Measurements from ENCODE around the gene RIF1. TPM values are rescaled to one million over a fixed set of nuclear protein-coding genes. Genes with fewer than 3 reads are reported as not detected.

The RIF1 gene
- total RNA-seq, 1 donor from 2014 or later = 96.4 TPM

GRCh38 chr2:151391436-151391835 lies 18.3 kb upstream of the RIF1 start:
- Mint-ChIP-seq H3K4me1 (no peaks in the 10 kb centered on the region), H3K27me3 (ENCODE audit: insufficient read depth, low read depth) (peaks cover 3% of the 10 kb centered on the region), H3K27ac (no peak overlapping the region), H3K4me3 (no peak overlapping the region), H3K36me3 (no peaks in the 10 kb centered on the region), H3K9me3 (peaks cover 6% of the 10 kb centered on the region)
- Histone ChIP-seq H3F3A (ENCODE audit: low read depth) (no peaks in the 10 kb centered on the region), H3K79me2 (ENCODE audit: low read depth) (no peaks in the 10 kb centered on the region), H3K27ac (no peak overlapping the region), H4K20me1 (ENCODE audit: low read depth) (no peaks in the 10 kb centered on the region), H3K4me1 (no peaks in the 10 kb centered on the region), H3K36me3 (no peaks in the 10 kb centered on the region), H3K4me3 (no peak overlapping the region), H3K9ac (no peak overlapping the region), H2AFZ (replicated peaks) (no peak overlapping the region), H3K9me3 (ENCODE audit: low read depth) (no peaks in the 10 kb centered on the region), H3K27me3 (no peaks in the 10 kb centered on the region), H3K4me2 (no peak overlapping the region)
- no peak for DNase-seq (ENCODE audit: low spot score)
- TF ChIP-seq CTCF (IDR thresholded peaks at IDR 0.05) (no peak), EZH2phosphoT487 (IDR thresholded peaks at IDR 0.05) (no peak), EZH2 (IDR thresholded peaks at IDR 0.05) (no peak)

- no peak overlapping the region for H3K27ac Mint-ChIP-seq
- no peak overlapping the region for H2AFZ ChIP-seq (replicated peaks)
- H3K4me3 ChIP-seq = no peak overlapping the region
- no peaks in the 10 kb centered on the region for H3F3A ChIP-seq (ENCODE audit: low read depth)
- H3K4me1 Mint-ChIP-seq = no peaks in the 10 kb centered on the region
- DNase-seq (ENCODE audit: low spot score) = no peak
- no peak overlapping the region for H3K4me3 Mint-ChIP-seq
- no peak overlapping the region for H3K9ac ChIP-seq
- H3K27me3 ChIP-seq = no peaks in the 10 kb centered on the region
- no peaks in the 10 kb centered on the region for H3K36me3 Mint-ChIP-seq
- H3K4me2 ChIP-seq = no peak overlapping the region
- H3K36me3 ChIP-seq = no peaks in the 10 kb centered on the region
- H3K27ac ChIP-seq = no peak overlapping the region
- H4K20me1 ChIP-seq (ENCODE audit: low read depth) = no peaks in the 10 kb centered on the region
- H3K27me3 Mint-ChIP-seq (ENCODE audit: insufficient read depth, low read depth) = peaks cover 6% of the 10 kb centered on the region
- no peaks in the 10 kb centered on the region for H3K4me1 ChIP-seq
- H3K9me3 Mint-ChIP-seq = peaks cover 6% of the 10 kb centered on the region
- no peaks in the 10 kb centered on the region for H3K9me3 ChIP-seq (ENCODE audit: low read depth)
- TF ChIP-seq EZH2phosphoT487 (IDR thresholded peaks at IDR 0.05) (no peak), EZH2 (IDR thresholded peaks at IDR 0.05) (no peak), CTCF (IDR thresholded peaks at IDR 0.05) (no peak)
- no peaks in the 10 kb centered on the region for H3K79me2 ChIP-seq (ENCODE audit: low read depth)
Observed at GRCh38 chr2:151394509-151394908, 15.2 kb upstream of the RIF1 start.

- no peaks in the 10 kb centered on the region for H3K36me3 ChIP-seq
- Mint-ChIP-seq H3K9me3 (peaks cover 2% of the 10 kb centered on the region), H3K27ac (no peak overlapping the region)
Observed at GRCh38 chr2:151395509-151396374, 14.0 kb upstream of the RIF1 start.

More at GRCh38 chr2:151395509-151396374, 14.0 kb upstream of the RIF1 start:
- H3K79me2 ChIP-seq (ENCODE audit: low read depth) = no peaks in the 10 kb centered on the region
- Mint-ChIP-seq H3K4me1 (no peaks in the 10 kb centered on the region), H3K27me3 (ENCODE audit: insufficient read depth, low read depth) (peaks cover 6% of the 10 kb centered on the region), H3K4me3 (no peak overlapping the region), H3K36me3 (no peaks in the 10 kb centered on the region)
- TF ChIP-seq EZH2 (IDR thresholded peaks at IDR 0.05) = no peak
- TF ChIP-seq EZH2phosphoT487 (IDR thresholded peaks at IDR 0.05) = no peak
- no peak for TF ChIP-seq CTCF (IDR thresholded peaks at IDR 0.05)
- H3F3A ChIP-seq (ENCODE audit: low read depth) = no peaks in the 10 kb centered on the region
- H3K9ac ChIP-seq = no peak overlapping the region
- H3K27me3 ChIP-seq = no peaks in the 10 kb centered on the region
- no peak overlapping the region for H3K4me3 ChIP-seq
- H3K9me3 ChIP-seq (ENCODE audit: low read depth) = no peaks in the 10 kb centered on the region
- no peaks in the 10 kb centered on the region for H3K4me1 ChIP-seq
- H3K4me2 ChIP-seq = no peak overlapping the region
- DNase-seq (ENCODE audit: low spot score) = no peak
- no peaks in the 10 kb centered on the region for H4K20me1 ChIP-seq (ENCODE audit: low read depth)
- H3K27ac ChIP-seq = no peak overlapping the region
- no peak overlapping the region for H2AFZ ChIP-seq (replicated peaks)
